GM20000 (cell line): ENCODE results near the gene PROM1.

Source experiments
- DNase-seq: peaks from one replicate; pipeline ENCODE4 v3.0.0; 2012; ENCODE audit warnings: low spot score
- CTCF ChIP-seq: IDR thresholded peaks from 2 replicates; pipeline ENCODE4 v1.5.1; 2012; ENCODE audit warnings: mild to moderate bottlenecking, control low read depth; ENCODE audit errors: extremely low read depth, missing control alignments

PROM1 gene

GRCh38 chr4:15920723-15921591 is 162.9 kb downstream of the PROM1 start:
- TF ChIP-seq CTCF = no peak
- no peak for DNase-seq

GRCh38 chr4:15918484-15919129 is 165.2 kb downstream of the PROM1 start:
- no peak for DNase-seq
- no peak for TF ChIP-seq CTCF
